OCI-LY1 (cell line): Measurements from ENCODE around the gene CSNK1D.

Experiments
- H2AFZ ChIP-seq: fragments of 200-600 bp; sonication (generic), shearing (Covaris generic); 2 replicates; pipeline ENCODE4 v1.6.0; 2014; ENCODE audit warnings: antibody characterized with exemption, mild to moderate bottlenecking, low read length
- H3F3A ChIP-seq: fragments of 200-600 bp; sonication (generic), shearing (Covaris generic); 2 replicates; pipeline ENCODE4 v1.6.0; 2014; ENCODE audit warnings: mild to moderate bottlenecking, antibody characterized with exemption, low read length, moderate library complexity; ENCODE audit not compliant: insufficient read depth
- H3K27ac ChIP-seq: fragments of 200-600 bp; sonication (generic); 2 replicates; pipeline ENCODE4 v1.5.1; 2014; ENCODE audit warnings: low read length, mixed run types, mild to moderate bottlenecking, low read depth; ENCODE audit not compliant: poor library complexity, severe bottlenecking
- H3K27me3 ChIP-seq: fragments of 200-600 bp; sonication (generic); 2 replicates; pipeline ENCODE4 v1.6.0; 2014; ENCODE audit warnings: antibody characterized with exemption, mild to moderate bottlenecking, low read length, moderate library complexity; ENCODE audit not compliant: insufficient read depth
- H3K36me3 ChIP-seq: fragments of 200-600 bp; sonication (generic); 2 replicates; pipeline ENCODE4 v1.6.1; 2014; ENCODE audit warnings: mild to moderate bottlenecking, antibody characterized with exemption, low read length, moderate library complexity, mixed read lengths; ENCODE audit not compliant: insufficient read depth
- H3K4me1 ChIP-seq: fragments of 200-600 bp; sonication (generic); 2 replicates; pipeline ENCODE4 v1.5.1; 2014; ENCODE audit warnings: mild to moderate bottlenecking, low read length, moderate library complexity; ENCODE audit not compliant: insufficient read depth, severe bottlenecking
- H3K4me2 ChIP-seq: fragments of 200-600 bp; sonication (generic), shearing (Covaris generic); 2 replicates; pipeline ENCODE4 v1.6.1; 2014; ENCODE audit warnings: low read length
- H3K4me3 ChIP-seq: fragments of 200-600 bp; sonication (generic); 2 replicates; pipeline ENCODE4 v1.5.1; 2014; ENCODE audit warnings: low read length, low read depth, mild to moderate bottlenecking, mixed read lengths; ENCODE audit not compliant: poor library complexity, severe bottlenecking
- H3K79me2 ChIP-seq: fragments of 200-600 bp; shearing (Covaris generic); 2 replicates; pipeline ENCODE4 v1.6.1; 2016; ENCODE audit warnings: mixed run types, low read length, mixed read lengths; ENCODE audit not compliant: insufficient read depth
- H3K9ac ChIP-seq: fragments of 200-600 bp; sonication (generic), shearing (Covaris generic); 2 replicates; pipeline ENCODE4 v1.6.1; 2014; ENCODE audit warnings: mild to moderate bottlenecking, low read length, mixed read lengths
- H3K9me2 ChIP-seq: fragments of 200-600 bp; sonication (generic), shearing (Covaris generic); 2 replicates; pipeline ENCODE4 v1.6.1; 2014; ENCODE audit warnings: low read depth, mild to moderate bottlenecking, low read length, mixed read lengths
- H3K9me3 ChIP-seq: fragments of 200-600 bp; shearing (Covaris generic); 2 replicates; pipeline ENCODE4 v1.6.1; 2014; ENCODE audit warnings: low read length, mixed read lengths
- H4K20me1 ChIP-seq: fragments of 200-600 bp; sonication (generic), shearing (Covaris generic); 2 replicates; pipeline ENCODE4 v1.6.0; 2016; ENCODE audit warnings: mild to moderate bottlenecking, low read length; ENCODE audit not compliant: insufficient read depth
- CTCF ChIP-seq: fragments of 200-600 bp; sonication (generic), shearing (Covaris generic); IDR thresholded peaks from 2 replicates; pipeline ENCODE4 v1.5.1; 2017; ENCODE audit warnings: mild to moderate bottlenecking, antibody characterized with exemption, low read length, moderate library complexity, mixed read lengths
- EZH2 ChIP-seq: fragments of 200-600 bp; sonication (generic), shearing (Covaris generic); IDR thresholded peaks from 2 replicates; pipeline ENCODE4 v1.8.0; 2017; ENCODE audit warnings: borderline replicate concordance, mixed run types, mild to moderate bottlenecking, antibody characterized with exemption, low read length, moderate library complexity, mixed read lengths

CSNK1D gene

GRCh38 chr17:82234211-82235055, 39.1 kb downstream of the CSNK1D start:
- Histone ChIP-seq H3K9ac (no peak overlapping the region), H3K4me3 (no peak overlapping the region), H3K36me3 (no peaks in the 10 kb centered on the region; the same call in 1 of the 2 replicates), H3K27me3 (peaks cover 7% of the 10 kb centered on the region), H3K9me2 (no peaks in the 10 kb centered on the region), H3K79me2 (no peaks in the 10 kb centered on the region), H3K27ac (no peak overlapping the region), H3K4me1 (peaks cover 24% of the 10 kb centered on the region), H3F3A (no peaks in the 10 kb centered on the region), H2AFZ (no peak overlapping the region), H3K4me2 (no peak overlapping the region), H3K9me3 (no peaks in the 10 kb centered on the region), H4K20me1 (no peaks in the 10 kb centered on the region)
- TF ChIP-seq CTCF (no peak), EZH2 (no peak)

- no peaks in the 10 kb centered on the region for H3F3A ChIP-seq
- TF ChIP-seq EZH2 (no peak), CTCF (no peak)
- H3K4me3 ChIP-seq: no peak overlapping the region
- H3K9me2 ChIP-seq: no peaks in the 10 kb centered on the region
- peaks cover 24% of the 10 kb centered on the region for H3K4me1 ChIP-seq
- no peaks in the 10 kb centered on the region for H4K20me1 ChIP-seq
- H2AFZ ChIP-seq: no peak overlapping the region
- no peaks in the 10 kb centered on the region for H3K9me3 ChIP-seq
- H3K27ac ChIP-seq: no peak overlapping the region
- no peaks in the 10 kb centered on the region for H3K79me2 ChIP-seq
- H3K27me3 ChIP-seq: peaks cover 7% of the 10 kb centered on the region
- no peak overlapping the region for H3K9ac ChIP-seq
- no peak overlapping the region for H3K4me2 ChIP-seq
- no peaks in the 10 kb centered on the region for H3K36me3 ChIP-seq
These were observed 40.4 kb downstream of the CSNK1D start for GRCh38 chr17:82232876-82233785.

- peaks cover 24% of the 10 kb centered on the region for H3K4me1 ChIP-seq
- no peak overlapping the region for H3K4me3 ChIP-seq
- H3K79me2 ChIP-seq: no peaks in the 10 kb centered on the region
- no peak for TF ChIP-seq CTCF
- TF ChIP-seq EZH2: no peak
- H3K36me3 ChIP-seq: no peaks in the 10 kb centered on the region
- no peaks in the 10 kb centered on the region for H3F3A ChIP-seq
- H4K20me1 ChIP-seq: no peaks in the 10 kb centered on the region
- H3K4me2 ChIP-seq: no peak overlapping the region
- H3K27ac ChIP-seq: no peak overlapping the region
- H3K9me2 ChIP-seq: no peaks in the 10 kb centered on the region
- H2AFZ ChIP-seq: no peak overlapping the region
- H3K9ac ChIP-seq: no peak overlapping the region
- H3K9me3 ChIP-seq: no peaks in the 10 kb centered on the region
- H3K27me3 ChIP-seq: peaks cover 7% of the 10 kb centered on the region
These were observed 41.1 kb downstream of the CSNK1D start for GRCh38 chr17:82232322-82232820.
